ENCODE results near the gene RFK. TPM values are rescaled to one million over a fixed set of nuclear protein-coding genes. Genes with fewer than 3 reads are reported as not detected.
"Not testable (repeated sequence)": the region's sequence is repeated elsewhere in the genome, so short reads cannot be mapped to it uniquely, and the experiment has no call there.

RFK gene
- 10 to 100 TPM; 18.6 to 22.5 (median 19.4) TPM for total RNA-seq

GRCh38 chr9:76394195-76394959 lies at the start of gene RFK:
Gene RFK, minus strand, starts transcription at chr9:76394426. Its CDS starts 255 bp downstream, at chr9:76394171.
- DNase-seq (peak; percentile 93), ATAC-seq (peak; percentile 91 to 93)
- Mint-ChIP-seq H3K27me3 (ENCODE audit: low read depth) (no peaks in the 10 kb centered on the region), H3K4me3 (peak within 1 kb of the TSS; percentile 99), H3K36me3 (ENCODE audit: insufficient read depth) (peaks cover 5% of the 10 kb centered on the region), H3K4me1 (ENCODE audit: low read depth) (peaks cover 29% of the 10 kb centered on the region), H3K9me3 (no peaks in the 10 kb centered on the region)

GRCh38 chr9:76443887-76444286 lies 49.7 kb upstream of the RFK start:
- H3K4me1 Mint-ChIP-seq (ENCODE audit: low read depth): peaks cover 23% of the 10 kb centered on the region

GRCh38 chr9:76441551-76442322 lies 47.5 kb upstream of the RFK start:
- peaks cover 3% of the 10 kb centered on the region for H3K9me3 Mint-ChIP-seq
- peaks cover 31% of the 10 kb centered on the region for H3K4me1 Mint-ChIP-seq (ENCODE audit: low read depth)
- H3K27me3 Mint-ChIP-seq (ENCODE audit: low read depth): peaks cover 5% of the 10 kb centered on the region
- peak; percentile 86 for ATAC-seq
- H3K36me3 Mint-ChIP-seq (ENCODE audit: insufficient read depth): no peaks in the 10 kb centered on the region
- DNase-seq: no peak
- peak overlapping the region; percentile 79 for H3K4me3 Mint-ChIP-seq

More at GRCh38 chr9:76443887-76444286, 49.7 kb upstream of the RFK start:
- H3K36me3 Mint-ChIP-seq (ENCODE audit: insufficient read depth): no peaks in the 10 kb centered on the region
- ATAC-seq: no peak
- no peak for DNase-seq
- H3K27me3 Mint-ChIP-seq (ENCODE audit: low read depth): peaks cover 5% of the 10 kb centered on the region
- H3K9me3 Mint-ChIP-seq: peaks cover 3% of the 10 kb centered on the region
- peak overlapping the region; percentile 64 for H3K4me3 Mint-ChIP-seq

- ATAC-seq: peak; percentile 39 to 51
- Mint-ChIP-seq H3K36me3 (ENCODE audit: insufficient read depth) (no peaks in the 10 kb centered on the region), H3K9me3 (peaks cover 3% of the 10 kb centered on the region), H3K4me1 (ENCODE audit: low read depth) (peaks cover 28% of the 10 kb centered on the region), H3K27me3 (ENCODE audit: low read depth) (peaks cover 8% of the 10 kb centered on the region), H3K4me3 (no peak overlapping the region)
- DNase-seq: no peak
Observed at GRCh38 chr9:76438841-76439588, 44.8 kb upstream of the RFK start.

- not testable (repeated sequence) for H3K4me3 Mint-ChIP-seq; H3K36me3 Mint-ChIP-seq (ENCODE audit: insufficient read depth); H3K9me3 Mint-ChIP-seq; ATAC-seq; DNase-seq; H3K27me3 Mint-ChIP-seq (ENCODE audit: low read depth)
- peaks cover 26% of the 10 kb centered on the region for H3K4me1 Mint-ChIP-seq (ENCODE audit: low read depth)
Observed at GRCh38 chr9:76437017-76437699, 42.9 kb upstream of the RFK start.

- H3K4me1 Mint-ChIP-seq (ENCODE audit: low read depth): peaks cover 12% of the 10 kb centered on the region
- not testable (repeated sequence) for H3K4me3 Mint-ChIP-seq, H3K9me3 Mint-ChIP-seq
Observed at GRCh38 chr9:76434897-76435296, 40.7 kb upstream of the RFK start.

GRCh38 chr9:76433836-76434235 lies 39.6 kb upstream of the RFK start:
- H3K9me3 Mint-ChIP-seq: no peaks in the 10 kb centered on the region
- ATAC-seq: peak; percentile 63 to 77
- no peak overlapping the region for H3K4me3 Mint-ChIP-seq

More at GRCh38 chr9:76434897-76435296, 40.7 kb upstream of the RFK start:
- H3K36me3 Mint-ChIP-seq (ENCODE audit: insufficient read depth); H3K27me3 Mint-ChIP-seq (ENCODE audit: low read depth); ATAC-seq; DNase-seq: not testable (repeated sequence)

GRCh38 chr9:76433406-76433805 lies 39.2 kb upstream of the RFK start:
- ATAC-seq: peak in 1 of 2 donors; percentile 37
- no peaks in the 10 kb centered on the region for H3K36me3 Mint-ChIP-seq (ENCODE audit: insufficient read depth)
- H3K4me3 Mint-ChIP-seq: no peak overlapping the region
- no peak for DNase-seq
- peaks cover 4% of the 10 kb centered on the region for H3K27me3 Mint-ChIP-seq (ENCODE audit: low read depth)
- no peaks in the 10 kb centered on the region for H3K9me3 Mint-ChIP-seq
- H3K4me1 Mint-ChIP-seq (ENCODE audit: low read depth): peaks cover 5% of the 10 kb centered on the region

More at GRCh38 chr9:76433836-76434235, 39.6 kb upstream of the RFK start:
- peaks cover 4% of the 10 kb centered on the region for H3K27me3 Mint-ChIP-seq (ENCODE audit: low read depth)
- no peaks in the 10 kb centered on the region for H3K36me3 Mint-ChIP-seq (ENCODE audit: insufficient read depth)
- peaks cover 8% of the 10 kb centered on the region for H3K4me1 Mint-ChIP-seq (ENCODE audit: low read depth)
- DNase-seq: no peak

GRCh38 chr9:76431601-76432000 lies 37.4 kb upstream of the RFK start:
- Mint-ChIP-seq H3K4me3 (no peak overlapping the region), H3K27me3 (ENCODE audit: low read depth) (peaks cover 4% of the 10 kb centered on the region), H3K9me3 (no peaks in the 10 kb centered on the region), H3K4me1 (ENCODE audit: low read depth) (no peaks in the 10 kb centered on the region), H3K36me3 (ENCODE audit: insufficient read depth) (no peaks in the 10 kb centered on the region)
- ATAC-seq: no peak
- no peak for DNase-seq

- ATAC-seq (peak in 1 of 2 donors; percentile 14), DNase-seq (no peak)
- Mint-ChIP-seq H3K27me3 (ENCODE audit: low read depth) (no peaks in the 10 kb centered on the region), H3K4me1 (ENCODE audit: low read depth) (peaks cover 16% of the 10 kb centered on the region), H3K9me3 (no peaks in the 10 kb centered on the region), H3K4me3 (no peak overlapping the region), H3K36me3 (ENCODE audit: insufficient read depth) (no peaks in the 10 kb centered on the region)
Observed at GRCh38 chr9:76426807-76427419, 32.7 kb upstream of the RFK start.

- H3K36me3 Mint-ChIP-seq (ENCODE audit: insufficient read depth): no peaks in the 10 kb centered on the region
- no peaks in the 10 kb centered on the region for H3K9me3 Mint-ChIP-seq
- ATAC-seq (no peak), DNase-seq (no peak)
- no peak overlapping the region for H3K4me3 Mint-ChIP-seq
- H3K4me1 Mint-ChIP-seq (ENCODE audit: low read depth): peaks cover 16% of the 10 kb centered on the region
- H3K27me3 Mint-ChIP-seq (ENCODE audit: low read depth): no peaks in the 10 kb centered on the region
Observed at GRCh38 chr9:76425677-76426453, 31.6 kb upstream of the RFK start.

- peak; percentile 75 to 87 for ATAC-seq
Observed at GRCh38 chr9:76424491-76424890, 30.3 kb upstream of the RFK start.

More at GRCh38 chr9:76424491-76424890, 30.3 kb upstream of the RFK start:
- Mint-ChIP-seq H3K4me1 (ENCODE audit: low read depth) (peaks cover 16% of the 10 kb centered on the region), H3K4me3 (no peak overlapping the region), H3K27me3 (ENCODE audit: low read depth) (no peaks in the 10 kb centered on the region), H3K9me3 (no peaks in the 10 kb centered on the region), H3K36me3 (ENCODE audit: insufficient read depth) (no peaks in the 10 kb centered on the region)
- DNase-seq: no peak
